Hindlimb muscle (tissue), 1 donor: ENCODE measurements around the gene PHF5A. TPM values are rescaled to one million over a fixed set of nuclear protein-coding genes. Genes with fewer than 3 reads are reported as not detected.
"Not testable (repeated sequence)": the region's sequence is repeated elsewhere in the genome, so short reads cannot be mapped to it uniquely, and the experiment has no call there.

ENCODE experiments used
- DNase-seq: peaks from one replicate; pipeline ENCODE4 v3.0.0-alpha.2; 2013
- polyA plus RNA-seq: library from polyadenylated mRNA; unstranded; fragments of 120-200 nt; gene quantifications from one replicate; pipeline ENCODE4 v1.2.1, GENCODE V29; 2013; ENCODE audit not compliant: insufficient read length

PHF5A gene
- polyA plus RNA-seq, 1 donor = 29.4 TPM

DNA sequence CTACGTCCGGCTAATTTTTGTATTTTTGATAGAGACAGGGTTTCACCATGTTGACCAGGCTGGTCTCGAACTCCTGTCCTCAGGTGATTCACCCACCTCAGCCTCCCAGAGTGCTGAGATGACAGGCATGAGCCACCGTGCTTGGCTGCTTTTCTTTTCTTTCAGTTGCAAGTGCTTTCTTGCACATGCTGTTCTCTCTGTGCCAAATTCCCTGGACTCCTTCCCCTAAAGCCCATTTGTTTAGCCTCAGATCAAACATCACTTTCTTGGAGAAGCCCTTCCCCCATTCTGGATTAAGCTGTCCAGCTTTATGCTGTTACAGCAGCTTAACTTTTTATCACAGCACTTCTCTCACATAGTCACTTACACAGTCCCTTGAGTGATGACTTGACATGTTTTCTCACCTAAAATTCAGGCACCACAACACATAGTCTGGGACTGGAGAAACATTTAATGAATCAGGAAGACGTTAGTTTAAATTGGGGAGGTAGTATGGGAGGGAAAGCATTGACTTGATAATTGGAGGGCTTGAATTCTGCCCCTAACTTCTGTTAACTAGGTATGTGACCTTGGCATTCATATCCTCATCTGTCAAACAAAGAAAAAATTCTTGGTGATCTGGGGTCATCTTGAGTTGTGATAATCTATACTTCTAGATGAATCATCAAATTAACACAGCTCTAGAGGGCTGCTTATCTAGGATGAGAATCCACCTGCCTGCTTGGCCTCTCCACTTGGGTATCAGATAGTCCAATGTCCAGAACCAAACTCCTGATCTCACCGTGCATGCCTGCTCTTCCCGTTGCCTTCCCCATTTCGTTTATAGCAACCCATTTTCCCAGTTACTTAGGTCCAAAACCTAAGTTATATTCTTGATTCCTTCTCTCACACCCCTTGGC is 18.8 kb upstream of the PHF5A start:
- no peak for DNase-seq

DNA sequence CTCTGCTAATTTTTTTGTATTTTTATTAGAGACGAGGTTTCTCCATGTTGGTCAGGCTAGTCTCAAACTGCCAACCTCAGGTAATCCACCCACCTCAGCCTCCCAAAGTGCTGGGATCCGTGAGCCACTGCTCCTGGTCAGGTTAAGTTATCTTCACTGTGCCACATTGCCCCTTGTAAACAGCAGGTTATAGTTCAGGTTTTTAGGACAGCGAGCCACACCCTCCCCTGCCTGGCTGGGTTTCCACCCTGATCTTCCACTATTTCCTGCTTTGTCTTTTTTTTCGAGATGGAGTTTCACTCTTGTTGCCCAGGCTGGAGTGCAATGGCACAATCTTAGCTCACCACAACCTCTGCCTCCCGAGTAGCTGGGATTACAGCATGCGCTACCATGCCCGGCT is 16.5 kb upstream of the PHF5A start:
- no peak for DNase-seq

DNA sequence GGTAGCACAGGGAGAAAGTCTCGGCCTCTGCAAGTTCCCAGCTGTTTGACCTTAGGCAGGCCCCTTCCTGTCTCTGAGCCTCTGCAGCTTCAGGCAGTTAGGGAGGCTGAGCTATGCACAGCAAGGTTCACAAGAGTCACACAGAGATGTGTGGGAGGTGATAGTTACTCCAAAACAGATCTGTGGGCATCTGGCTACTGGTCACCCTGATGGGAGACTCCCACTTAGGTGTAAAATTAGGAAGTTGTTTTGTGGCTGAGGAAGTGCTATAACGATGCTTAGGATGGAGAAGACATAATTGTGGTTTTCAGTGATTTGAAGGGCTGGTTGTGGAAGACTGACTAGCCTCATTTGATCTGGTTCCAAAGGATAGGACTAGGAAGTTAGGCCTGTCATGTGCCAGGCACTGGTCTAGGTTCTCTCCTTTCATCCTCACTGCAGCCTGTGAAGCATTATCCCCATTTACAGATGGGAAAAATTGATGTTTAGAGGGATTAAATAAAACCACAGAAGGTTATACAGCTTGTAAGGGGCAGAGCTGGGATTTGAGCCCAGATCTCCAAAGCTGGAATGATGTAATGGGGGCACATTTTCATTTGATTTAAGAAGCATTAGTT is 13.9 kb upstream of the PHF5A start:
- DNase-seq = no peak

DNA sequence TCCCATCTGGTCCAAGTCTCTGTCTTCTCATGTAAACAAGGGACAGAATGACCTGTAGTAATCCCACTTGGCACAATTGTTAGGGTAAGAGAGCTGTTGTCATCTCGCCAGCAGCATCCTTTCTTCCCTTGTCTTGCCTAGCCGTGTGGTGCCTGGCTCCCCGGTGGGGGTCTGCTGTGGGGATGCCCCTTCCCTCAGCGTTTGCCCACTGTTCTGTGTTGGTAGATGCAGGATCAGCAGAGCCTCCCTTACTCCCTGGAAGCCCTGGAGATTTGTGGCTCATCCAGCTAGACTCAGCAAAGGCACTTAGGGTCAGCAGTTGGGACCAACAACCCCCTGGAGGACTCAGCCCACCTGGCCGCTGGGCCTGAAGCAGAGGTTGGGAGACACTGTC is 13.4 kb upstream of the PHF5A start:
- no peak for DNase-seq

DNA sequence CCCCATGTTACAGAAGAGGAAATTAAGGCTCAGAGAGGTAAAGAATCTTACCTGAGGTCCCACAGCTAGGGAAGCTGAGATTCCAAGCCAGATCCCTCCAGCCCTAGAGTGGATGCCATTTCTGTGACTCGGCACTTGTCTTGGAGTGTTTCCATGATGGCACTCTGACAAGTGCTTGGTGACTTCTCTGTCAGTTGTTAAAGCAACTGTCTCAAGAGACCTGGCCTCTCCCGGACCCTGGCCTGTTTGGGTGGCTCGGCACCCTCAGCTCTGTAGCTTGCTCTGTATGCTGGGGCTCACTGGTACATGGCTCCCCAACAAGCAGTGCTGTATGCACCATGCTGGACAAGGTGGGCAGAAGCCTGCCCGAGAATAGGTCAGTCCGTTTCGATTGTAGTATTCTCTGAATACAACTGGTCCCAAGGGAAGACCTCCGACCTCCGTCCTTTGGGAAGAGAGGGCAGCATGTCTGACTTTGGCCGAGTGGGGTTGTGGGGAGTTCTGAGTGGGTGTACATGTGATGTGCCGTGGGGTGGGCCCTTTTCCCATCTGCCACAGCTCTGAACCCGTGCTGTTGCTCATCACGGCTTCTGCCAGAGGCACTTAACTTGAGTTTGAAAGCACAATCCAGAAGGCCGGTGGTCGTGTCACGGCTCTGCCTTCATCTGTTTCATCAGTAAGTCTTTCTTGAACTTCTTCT is 12.8 kb upstream of the PHF5A start:
- no peak for DNase-seq

DNA sequence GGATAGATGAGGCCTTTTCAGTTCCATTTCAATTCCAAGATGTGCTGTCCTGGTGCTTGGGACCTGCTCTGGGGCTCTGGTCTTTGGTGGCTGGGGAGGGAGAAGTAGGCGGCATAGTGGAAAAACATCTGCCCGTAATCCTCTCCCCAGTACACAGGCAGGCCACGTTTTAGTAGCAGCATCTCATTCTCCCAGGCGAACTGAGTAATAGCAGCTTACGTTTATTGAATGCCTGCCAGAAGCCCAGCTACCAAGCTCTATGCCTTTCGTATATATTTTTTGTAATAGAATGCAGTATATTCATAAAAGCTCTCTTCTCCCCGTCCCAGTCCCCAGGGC is 11.9 kb upstream of the PHF5A start:
- DNase-seq = peak; percentile 34

DNA sequence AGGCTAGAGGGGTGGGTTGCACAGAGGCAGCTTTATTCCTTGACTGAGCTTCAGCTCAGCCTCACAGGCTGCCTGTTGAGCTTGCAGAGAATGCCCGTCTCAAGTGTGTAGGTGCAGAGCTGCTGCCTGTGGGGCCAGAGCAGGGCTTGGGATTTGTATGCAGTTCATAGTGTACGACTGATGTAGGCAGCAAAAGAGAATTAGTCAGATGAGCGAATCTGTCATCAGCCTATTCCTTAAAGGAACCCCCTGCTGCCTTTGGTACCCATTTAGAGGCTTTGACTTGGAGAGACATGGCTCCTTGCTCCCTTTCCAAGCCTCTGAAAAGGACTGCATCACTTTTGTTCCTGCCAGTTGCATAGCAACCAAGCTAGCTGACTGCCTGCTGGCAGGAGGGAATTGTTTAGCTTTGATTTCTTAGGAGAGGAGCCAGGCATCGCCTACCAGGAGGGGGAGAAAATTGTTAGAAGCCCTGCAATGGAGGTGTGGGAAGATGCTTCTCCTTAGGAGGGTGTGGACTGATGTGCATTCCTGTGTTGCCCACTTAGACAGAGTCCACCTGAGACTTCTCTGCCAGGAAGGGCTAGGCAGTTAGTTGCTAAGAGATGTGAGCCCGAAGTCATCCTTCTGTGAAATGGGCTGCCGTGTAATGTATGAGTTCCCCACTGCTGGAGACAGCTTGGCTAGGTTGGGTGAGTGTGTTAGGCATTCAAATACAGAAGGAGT is 11.3 kb upstream of the PHF5A start:
- DNase-seq = no peak

DNA sequence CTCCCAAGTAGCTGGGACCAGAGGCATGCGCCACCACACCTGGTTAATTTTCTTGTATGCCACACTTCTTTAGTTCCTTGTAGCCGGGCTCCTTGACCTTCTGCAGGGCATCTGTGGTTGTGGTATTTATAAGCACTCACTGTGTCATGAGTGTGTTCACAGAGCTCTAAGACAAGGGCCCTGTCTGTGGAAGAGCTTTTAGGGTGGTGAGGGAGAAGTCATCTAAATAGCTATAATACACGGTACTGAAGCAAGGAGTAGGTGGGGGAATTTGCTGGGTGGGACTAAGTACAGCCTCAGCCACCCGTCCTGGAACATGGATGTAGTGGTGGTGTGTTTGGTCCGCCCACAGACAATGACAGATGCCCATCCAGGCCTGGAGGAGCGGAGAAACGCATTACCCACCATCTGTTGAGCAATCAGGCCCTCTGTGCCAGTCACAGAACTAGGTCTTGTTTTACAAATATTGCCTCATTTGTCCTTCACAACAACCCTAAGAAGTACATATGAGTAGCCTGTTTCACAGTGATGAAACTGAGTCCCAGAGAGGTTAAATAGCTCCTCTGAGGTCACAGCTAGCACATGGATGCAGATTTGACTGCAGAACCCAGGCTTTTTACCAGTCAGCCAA is 10.5 kb upstream of the PHF5A start:
- DNase-seq = no peak

DNA sequence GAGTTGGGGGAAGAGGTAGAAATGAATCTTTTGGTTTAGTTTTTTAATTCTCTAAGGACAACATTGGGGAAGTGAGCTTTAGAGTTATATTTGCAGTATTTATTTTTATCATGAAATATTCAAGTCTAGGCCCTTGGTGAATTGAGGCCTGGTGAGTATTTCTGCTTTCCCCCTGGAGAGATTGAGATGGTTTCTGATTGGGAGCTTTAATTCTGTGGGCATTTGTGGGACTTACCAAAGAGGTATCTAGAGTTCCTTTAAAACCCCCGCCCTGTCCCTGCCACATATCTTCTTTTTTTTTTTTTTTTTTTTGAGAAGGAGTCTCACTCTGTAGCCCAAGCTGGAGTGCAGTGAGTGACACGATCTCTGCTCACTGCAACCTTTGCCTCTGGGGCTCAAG is 10.0 kb upstream of the PHF5A start:
- no peak for DNase-seq

DNA sequence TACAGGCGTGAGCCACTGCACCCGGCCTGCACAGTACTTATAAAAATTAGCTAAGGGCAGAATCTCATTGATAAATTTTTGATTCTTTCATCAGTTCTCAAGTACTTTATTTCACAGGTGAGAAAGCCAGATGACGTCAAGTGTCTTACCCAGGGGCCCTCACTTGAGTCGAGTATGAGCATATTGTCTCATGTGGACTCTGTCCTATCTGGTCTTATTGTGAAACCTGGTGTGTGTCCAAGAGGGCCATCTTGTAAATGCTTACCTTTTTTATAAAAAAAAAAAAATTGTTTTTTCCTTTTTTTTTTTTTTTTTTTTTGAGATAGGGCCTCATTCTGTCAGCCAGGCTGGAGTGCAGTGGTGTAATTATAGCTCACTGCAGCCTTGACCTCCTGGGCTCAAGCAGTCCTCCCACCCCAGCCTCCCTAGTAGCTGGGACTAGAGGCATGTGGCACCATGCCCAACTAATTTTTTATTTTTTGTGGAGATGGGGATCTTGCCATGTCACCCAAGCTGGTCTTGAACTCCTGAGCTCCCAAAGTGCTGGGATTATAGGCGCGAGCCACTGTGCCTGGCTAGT is 6.5 kb upstream of the PHF5A start:
- no peak for DNase-seq

DNA sequence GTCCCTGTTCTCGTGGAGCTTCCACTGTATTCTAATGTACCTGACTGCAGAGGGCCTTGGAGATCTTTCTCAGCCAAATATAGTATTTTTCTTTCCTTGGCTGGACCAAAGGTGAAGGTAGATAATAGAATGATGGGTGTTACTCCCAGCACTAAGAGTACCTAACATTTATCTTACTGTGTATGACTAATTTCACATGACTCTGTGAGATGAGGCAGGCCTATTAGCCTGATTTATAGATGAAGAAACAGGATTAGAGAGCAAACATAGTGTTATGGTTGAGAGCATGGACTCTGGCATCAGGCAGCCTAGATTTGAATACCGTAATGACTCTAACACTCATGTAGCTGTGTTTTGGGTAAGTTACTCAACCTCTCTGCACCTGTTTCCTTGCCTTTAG is 3.1 kb upstream of the PHF5A start:
- no peak for DNase-seq

DNA sequence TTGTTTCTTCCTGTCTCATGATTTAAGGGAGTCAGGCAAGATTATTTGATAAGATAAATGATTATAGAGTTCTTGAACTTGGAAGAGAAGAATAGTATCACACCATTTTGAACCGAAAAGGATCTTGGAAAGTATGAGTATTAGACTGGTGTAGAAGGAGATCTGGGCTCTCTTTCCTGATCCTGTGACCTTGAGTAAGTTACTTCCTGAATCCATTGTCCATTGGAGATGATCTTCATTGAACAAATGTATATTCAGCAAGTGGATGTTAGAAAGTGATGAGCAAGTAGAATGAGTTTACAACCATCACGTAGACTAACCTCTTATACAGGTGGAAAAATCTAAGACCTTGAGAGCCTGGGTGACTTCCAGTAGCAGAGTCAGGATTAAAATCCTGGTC is 2.4 kb upstream of the PHF5A start:
- no peak for DNase-seq

DNA sequence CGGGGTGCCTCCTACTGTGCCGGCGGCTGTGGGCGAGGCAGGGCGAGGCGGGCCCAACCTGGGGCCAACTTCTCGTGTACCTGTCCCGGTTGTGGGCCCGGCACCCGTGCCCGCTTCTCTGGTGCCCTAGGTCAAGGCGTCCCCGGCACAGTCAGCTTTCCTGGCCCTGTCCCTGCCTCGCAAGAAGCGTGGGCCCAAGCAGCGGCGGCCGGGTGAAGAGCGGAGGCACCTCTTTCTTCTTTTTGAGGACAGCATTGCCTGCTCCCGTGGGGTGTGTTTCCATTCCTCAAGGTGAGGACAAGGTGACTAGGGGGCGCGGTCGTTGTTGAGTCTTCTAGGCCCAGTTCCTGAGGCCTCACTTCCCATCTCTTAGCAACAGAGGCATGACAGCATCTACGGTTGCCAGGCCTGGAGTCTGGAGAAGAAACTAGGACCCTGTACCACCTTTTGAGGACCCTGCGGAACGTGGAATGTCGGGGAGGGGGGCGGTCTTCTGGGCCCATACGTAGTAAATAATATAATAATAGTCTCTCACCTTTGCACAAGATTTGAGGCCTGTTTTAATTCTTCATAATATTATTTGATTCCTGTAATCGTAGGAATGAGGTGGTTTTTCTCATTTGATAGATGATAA is 843 bp upstream of the PHF5A start:
- DNase-seq = no peak

DNA sequence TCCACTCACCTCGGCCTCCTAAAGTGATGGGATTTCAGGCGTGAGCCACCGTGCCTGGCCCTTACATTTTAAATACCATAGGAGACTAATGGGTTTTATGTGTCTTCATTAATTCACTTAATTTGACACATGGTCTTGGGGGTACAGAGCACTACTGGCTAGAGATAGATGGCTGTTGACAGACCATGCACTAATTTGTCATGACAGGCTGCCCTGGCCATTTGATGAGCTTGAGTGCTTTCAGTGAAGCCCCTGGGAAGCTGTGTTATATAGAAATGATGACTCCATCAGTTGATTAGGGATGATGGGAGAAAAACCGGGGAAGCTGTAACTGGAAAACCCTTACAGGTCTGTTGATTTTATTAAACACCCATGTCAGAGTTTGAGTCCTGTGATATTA is 6.6 kb downstream of the PHF5A start:
- DNase-seq = no peak

DNA sequence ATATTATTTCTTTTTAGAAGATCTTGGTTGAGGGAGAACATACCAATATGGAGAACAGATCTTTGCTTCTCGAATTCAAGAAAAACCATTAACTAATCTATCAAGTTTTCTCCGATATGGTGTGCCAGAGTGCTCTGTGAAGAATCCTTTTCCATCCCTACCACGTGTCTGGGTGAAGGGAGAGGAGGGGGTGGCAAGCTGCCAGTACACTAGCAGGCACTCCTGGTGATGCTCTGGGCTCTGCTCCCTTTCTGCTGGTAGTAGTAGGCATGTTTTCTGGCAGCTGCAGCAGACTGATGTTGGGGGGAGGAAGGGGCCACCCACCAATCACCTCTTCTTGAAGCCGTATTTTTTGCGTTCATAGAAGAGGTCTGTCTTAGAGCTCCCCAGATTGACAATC is 8.4 kb downstream of the PHF5A start:
- DNase-seq = not testable (repeated sequence)

DNA sequence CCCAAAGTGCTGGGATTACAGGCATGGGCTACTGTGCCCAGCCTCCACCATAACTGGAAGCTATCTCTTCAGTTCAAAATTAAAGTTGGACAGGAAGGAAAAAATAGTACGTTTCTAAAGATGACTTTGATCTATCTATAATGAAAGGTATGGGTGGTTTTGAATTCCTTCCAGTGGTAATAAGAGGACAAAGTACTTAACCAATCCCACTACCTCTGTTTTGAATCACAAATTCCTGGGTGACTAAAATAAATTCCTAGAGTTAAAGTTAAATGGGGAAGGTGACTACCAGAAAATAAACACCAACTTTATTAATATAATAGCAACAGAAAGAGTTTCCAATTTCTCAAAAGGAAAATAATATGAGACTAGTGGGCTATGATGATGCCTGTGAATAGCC is 9.1 kb downstream of the PHF5A start:
- no peak for DNase-seq

DNA sequence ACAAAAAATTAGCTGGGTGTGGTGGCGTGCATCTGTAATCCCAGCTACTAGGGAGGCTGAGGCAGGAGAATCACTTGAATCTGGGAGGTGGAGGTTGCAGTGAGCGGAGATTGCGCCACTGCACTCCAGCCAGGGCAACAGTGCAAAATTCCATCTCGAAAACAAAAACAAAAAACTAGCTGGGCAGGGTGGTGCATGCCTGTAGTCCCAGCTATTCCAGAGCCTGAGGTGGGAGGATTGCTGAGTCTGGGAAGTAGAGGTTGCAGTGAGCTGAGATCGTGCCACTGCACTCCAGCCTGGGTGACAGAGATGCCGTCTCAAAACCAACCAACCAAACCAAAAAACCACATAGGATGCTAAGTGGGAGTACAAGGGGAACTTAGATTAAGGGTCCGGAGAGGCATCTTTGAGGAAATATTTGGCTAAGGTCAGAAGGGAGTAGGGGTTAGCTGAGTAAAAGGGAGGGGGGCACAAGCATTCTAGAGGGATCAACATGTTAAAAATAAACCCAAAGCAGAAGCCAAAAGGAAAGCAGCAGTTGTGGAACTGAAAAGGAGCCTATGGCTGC is 10.2 kb downstream of the PHF5A start:
- no peak for DNase-seq

DNA sequence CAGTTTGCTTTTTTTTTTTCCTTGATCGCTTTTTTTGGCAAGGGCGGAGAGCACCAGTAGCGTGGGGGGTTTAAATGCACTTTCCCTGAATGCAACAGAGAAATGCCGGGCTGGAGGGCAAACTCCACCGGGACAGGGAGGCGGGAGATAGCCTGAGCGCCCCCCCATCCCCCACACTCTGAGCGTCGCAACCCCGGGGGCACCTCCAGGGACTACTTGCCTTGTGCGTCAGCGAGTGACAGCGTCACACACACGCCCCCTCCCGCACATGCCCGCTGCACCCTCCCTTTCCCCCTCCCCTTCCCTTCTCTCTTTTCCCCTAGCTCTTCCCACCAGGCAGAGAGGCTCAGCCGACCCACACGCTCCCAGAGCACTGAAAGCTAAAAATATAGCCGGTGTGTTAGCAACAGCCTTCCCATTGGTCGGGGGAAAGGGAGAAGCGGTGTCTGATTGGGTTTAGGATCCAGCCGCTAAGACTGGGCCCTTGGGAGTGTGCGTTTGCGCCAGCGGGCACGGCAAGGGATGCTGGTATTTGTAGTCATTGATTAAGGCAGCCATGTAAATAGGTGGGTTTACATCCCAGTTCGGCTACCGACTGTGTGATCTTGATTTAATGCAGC is 20.2 kb downstream of the PHF5A start:
- DNase-seq = peak; percentile 98

DNA sequence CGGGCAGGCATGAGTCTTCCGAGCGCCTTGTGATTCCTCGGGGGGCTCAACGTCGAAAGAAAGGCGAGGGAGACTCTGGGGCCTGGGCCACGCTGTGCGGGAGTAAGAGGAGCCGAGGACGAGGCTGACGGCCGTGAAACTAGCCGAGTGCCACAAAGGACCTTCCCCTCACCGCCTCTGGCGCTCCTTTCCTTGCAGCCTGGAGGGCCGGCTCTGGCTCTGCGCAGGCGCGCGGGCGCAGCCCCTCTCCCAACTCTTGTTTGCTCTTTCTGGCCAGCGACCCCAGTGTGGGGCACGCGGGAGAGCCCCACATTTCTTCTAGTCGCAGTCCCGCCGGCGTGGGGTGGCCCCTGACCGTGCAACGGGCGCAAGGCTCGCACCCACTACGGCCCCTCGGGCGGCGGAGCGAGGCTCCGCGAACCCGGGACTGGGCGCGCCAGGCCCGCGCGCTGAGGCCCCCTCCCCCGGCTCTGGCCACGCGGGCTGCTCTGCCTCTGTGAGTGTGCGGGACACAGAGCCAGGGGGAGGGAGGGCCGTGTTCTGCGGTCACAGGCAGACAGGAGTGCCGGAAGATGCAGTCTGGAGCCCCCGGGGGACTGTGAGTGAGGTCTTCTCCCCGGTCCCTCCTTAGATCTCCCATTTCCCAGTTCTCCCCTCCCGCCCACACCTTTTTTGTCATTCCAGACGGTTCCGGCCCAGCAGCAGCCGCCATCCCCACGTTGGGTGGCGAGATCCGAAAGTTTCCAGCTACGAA is 20.9 kb downstream of the PHF5A start:
- DNase-seq = peak; percentile 91
